OCI-LY3 (cell line): ENCODE data around the gene CRACR2B.
A peak's percentile ranks its signal among the peaks of the same experiment; 100 is the strongest.

Source experiments
- EZH2phosphoT487 ChIP-seq: fragments of 200-600 bp; shearing (Covaris generic); IDR thresholded peaks from 2 replicates; pipeline ENCODE4 v1.6.1; 2018; ENCODE audit warnings: antibody characterized with exemption, mixed run types, low read depth
- TF ChIP-seq, protein P1 (sequence below): fragments of 200-600, 300-600 bp; sonication (generic); IDR thresholded peaks from 2 replicates; pipeline ENCODE4 v1.5.1; 2014; ENCODE audit warnings: antibody characterized with exemption, low read length, low read depth

DNA sequence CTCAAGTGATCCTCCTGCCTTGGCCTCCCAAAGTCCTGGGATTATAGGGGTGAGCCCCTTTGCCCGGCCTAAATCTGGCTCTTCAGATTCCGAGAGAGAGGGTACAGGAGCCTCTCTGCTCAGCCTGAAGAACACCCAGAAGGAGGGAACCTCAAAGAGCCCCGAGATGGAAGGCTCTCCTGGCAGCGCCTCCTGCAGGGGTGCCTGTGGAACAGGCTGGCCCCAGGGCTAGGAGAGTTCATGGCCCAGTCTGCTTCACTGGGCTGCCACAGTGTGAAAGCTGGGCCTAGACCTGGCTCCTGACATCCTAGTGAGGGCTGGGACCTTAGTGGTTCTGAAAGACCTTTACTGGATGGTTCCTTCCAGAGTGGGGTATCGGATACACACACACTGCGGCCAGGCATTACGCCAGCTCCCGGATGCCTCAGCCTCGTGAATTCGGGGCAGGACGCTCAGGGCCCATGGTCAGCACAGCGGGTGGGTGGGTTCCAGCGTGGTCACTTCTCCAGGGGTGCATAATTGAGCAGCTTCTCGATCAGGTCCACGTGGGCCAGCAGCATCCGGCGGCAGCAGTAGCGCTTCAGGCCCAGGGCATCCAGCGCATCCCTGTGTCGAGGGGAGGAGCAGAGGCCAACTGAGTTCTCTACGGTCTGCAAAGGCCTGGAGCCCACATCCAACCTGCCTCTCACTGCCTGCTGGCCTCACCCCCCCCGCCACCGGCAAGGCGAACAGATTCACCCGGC is 12.3 kb downstream of the CRACR2B start:
- TF ChIP-seq, protein P1, sequence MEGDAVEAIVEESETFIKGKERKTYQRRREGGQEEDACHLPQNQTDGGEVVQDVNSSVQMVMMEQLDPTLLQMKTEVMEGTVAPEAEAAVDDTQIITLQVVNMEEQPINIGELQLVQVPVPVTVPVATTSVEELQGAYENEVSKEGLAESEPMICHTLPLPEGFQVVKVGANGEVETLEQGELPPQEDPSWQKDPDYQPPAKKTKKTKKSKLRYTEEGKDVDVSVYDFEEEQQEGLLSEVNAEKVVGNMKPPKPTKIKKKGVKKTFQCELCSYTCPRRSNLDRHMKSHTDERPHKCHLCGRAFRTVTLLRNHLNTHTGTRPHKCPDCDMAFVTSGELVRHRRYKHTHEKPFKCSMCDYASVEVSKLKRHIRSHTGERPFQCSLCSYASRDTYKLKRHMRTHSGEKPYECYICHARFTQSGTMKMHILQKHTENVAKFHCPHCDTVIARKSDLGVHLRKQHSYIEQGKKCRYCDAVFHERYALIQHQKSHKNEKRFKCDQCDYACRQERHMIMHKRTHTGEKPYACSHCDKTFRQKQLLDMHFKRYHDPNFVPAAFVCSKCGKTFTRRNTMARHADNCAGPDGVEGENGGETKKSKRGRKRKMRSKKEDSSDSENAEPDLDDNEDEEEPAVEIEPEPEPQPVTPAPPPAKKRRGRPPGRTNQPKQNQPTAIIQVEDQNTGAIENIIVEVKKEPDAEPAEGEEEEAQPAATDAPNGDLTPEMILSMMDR: peak; percentile 21
- no peak for TF ChIP-seq EZH2phosphoT487
